GM12892 (cell line): ENCODE measurements around the gene PSG4.
"Not testable (repeated sequence)": the region's sequence is repeated elsewhere in the genome, so short reads cannot be mapped to it uniquely, and the experiment has no call there.

ENCODE experiments used
- POLR2A ChIP-seq: IDR thresholded peaks from 2 replicates; pipeline ENCODE4 v1.6.1; 2011; ENCODE audit warnings: low read depth, low read length, control low read depth
- POLR2AphosphoS5 ChIP-seq: IDR thresholded peaks from 2 replicates; pipeline ENCODE4 v1.6.1; 2011; ENCODE audit warnings: low read depth, low read length, control low read depth

- not testable (repeated sequence) for TF ChIP-seq POLR2AphosphoS5, POLR2A
Observed at GRCh38 chr19:43238213-43238612, 32.8 kb upstream of the PSG4 start.
